Measurements from ENCODE around the gene PHTF1.

PHTF1 gene

DNA sequence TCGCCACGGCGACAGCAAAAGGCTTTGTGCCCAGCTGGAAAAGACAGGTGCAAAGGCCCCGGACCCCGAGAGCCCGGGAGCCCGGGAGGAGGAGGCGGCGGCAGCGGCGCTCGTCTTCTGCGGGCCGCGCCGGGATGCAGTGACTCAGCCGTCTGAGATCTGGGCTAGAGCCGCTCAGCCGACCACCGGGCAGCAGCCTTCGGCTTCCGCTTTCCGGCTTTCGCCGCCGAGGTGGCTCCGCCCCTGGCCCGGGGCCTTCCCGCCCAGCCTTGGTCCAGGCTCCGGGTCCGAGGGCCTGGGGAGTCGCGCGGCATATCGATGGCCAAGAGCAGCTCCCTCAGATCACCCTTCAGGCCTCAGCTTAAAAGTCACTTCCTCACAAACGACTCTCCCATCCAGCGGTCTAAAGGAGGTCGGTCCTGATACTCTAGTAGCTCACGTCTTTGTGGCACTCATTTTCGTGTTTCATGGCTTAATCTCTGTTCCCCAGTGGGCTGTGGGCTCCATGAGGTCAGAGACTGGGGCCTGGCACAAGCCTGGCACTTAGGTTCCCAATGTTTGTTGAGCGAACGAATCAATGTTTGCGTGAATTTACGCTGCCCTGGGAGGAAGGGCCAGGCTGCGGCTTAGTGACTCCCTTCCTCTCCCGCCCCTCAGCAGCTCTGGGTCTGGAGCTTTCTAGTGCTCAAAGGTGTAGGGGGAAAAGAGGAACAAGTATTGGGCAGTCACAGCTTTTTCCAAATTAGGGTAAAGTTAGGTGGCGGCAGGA lies at the start of gene PHTF1:
TSS of gene PHTF1 (minus strand) at position 154 of the 769 bp plus-strand sequence. CDS start 783 bp downstream, outside the sequence.
- peak; percentile 56 to 60 for DNase-seq (ENCODE audit: low read depth in 2 of 2)

DNA sequence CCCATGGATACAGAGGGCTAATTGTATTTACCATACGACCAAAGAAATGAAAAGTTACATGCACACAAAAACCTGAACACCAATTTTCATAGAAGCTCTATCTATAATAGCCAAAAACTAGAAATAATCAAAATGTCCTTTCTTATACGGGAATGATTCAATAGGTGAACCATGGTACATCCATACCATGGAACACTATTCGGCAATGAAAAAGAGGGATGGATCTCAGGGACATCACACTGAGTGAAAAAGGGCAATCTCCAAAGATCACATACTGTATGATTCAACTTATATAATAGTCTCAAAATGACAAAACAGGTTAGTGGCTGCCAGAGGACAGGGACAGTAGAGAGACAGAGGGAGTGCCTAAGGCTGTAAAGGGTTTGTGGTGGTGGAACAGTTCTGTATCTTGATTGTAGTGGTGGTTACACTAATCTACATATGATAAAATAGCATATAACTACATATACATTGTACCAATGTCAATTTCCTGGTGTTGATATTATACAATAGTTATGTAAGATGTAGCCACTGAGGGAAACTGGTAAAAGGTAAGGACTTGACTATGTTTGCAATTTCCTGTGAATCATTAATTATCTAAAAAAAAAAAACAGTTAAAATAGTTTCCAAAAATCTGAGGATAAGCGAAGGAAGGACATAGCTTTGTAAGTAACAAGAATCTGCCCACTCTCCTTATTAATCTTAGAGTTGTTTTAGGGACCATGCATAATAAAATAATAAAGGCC lies 49.3 kb upstream of the PHTF1 start:
- DNase-seq (ENCODE audit: low read depth in 2 of 2) = no peak

DNA sequence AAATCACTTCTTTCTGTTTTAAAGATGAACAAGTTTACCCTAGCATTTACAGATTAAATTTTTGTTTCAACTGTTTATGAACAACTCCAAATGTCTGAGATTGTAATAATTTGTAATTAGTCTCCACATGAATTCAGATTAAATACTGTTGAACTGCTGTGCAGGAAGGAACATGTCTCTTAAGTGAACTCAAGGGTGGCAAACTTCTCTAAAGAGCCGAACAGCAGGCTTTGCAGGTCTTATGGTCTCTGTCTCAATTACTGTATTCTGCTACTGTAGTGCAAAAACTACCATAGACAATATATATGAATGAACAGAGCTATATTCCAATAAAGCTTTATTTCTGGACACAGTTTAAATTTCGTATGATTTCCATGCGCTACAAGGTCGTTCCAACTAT lies 46.4 kb upstream of the PHTF1 start:
- DNase-seq (ENCODE audit: low read depth in 2 of 2) = no peak

DNA sequence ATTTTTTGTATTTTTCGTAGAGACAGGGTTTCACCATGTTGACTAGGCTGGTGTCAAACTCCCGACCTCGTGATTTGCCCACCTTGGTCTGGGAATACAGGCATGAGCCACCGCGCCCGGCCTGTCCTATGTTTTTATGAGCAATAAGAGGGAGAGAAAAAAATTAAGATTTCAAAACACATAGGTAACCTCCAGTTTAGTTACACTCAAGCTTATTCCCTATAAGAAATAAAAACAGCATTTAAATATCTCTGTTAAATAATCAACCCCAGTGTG lies 45.9 kb upstream of the PHTF1 start:
- no peak for DNase-seq (ENCODE audit: low read depth in 2 of 2)

DNA sequence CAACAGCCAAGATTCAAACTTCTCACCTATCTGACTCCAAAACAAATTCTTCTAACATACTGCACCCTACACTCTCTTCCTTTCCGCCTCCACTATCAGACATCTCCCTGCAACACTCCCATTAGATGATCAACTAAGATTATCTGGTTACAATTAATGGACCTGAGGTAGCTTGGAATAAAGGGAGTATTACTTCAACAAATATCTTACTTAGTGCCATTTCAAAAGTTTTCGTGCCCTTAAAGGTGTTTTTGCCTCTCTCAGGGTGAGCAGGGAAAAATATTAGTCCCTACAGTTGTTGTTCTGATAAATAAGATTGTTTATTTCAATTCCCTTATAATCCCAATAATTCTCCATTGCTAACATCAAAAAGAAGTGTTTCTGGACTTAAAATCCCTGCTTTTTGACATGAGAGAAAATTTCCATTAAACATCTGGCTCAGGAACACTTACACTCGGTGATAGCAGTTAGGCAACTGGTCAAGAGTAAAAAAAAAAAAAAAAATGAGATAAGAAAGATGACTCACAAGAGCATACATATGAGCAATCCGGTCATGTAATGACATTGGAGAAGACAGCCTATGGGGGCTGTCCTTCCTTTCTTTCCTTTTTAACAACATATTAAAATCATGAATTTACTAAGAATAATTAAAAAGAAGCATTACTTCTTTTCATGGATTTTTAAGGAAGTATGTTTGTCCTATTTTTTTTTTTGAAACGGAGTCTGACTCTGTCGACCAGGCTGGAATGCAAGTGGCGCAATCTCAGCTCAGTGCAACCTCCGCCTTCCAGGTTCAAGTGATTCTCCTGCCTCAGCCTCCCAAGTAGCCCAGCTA lies 45.4 kb upstream of the PHTF1 start:
- DNase-seq (ENCODE audit: low read depth in 2 of 2) = no peak

DNA sequence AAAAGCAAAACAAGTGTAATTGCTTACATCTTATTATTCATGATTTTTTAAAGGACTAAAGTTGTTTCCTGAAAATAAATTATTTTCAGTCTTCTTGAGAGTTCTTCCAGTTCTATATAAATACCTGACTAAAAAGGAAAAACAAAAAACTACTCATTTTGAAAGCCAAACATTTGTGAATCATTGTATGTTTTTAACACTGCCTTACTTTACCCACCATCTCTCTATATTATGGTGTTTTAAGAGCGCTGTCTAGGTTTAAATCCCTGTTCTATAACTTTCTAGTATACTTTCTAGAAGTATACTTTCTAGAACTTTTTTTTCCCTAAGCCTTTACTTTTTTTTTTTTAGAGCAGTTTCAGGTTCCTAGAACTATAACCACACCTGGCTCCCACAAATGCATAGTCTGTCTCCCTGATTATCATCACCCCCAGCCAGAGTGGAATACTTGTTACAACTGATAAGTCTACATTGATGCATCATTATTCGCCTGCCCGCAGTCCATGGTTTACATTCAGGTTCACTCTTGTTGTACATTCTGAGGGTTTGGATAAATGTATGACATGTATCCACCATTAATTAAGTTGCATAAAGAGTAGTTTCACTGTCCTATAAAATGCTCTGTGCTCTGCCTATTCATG lies 43.2 kb upstream of the PHTF1 start:
- DNase-seq (ENCODE audit: low read depth in 2 of 2) = no peak

DNA sequence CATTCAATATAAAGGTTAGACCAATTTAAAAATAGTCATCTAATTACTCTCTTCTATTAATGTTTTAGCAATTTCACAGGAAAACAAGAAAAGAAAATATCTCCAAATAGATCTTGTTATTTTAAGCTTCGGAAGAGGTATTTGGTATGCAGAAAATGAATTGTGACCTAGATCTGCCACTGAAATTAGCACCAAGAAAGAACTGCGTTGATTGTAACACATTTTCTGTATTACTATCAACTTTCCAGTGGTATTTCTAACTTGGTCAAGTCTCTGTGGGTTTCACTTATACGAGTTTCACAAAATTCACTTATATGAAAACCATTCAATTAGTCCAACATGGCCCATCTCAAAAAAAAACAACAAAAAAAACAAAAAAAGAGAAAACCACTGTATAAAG lies 41.2 kb upstream of the PHTF1 start:
- no peak for DNase-seq (ENCODE audit: low read depth in 2 of 2)

DNA sequence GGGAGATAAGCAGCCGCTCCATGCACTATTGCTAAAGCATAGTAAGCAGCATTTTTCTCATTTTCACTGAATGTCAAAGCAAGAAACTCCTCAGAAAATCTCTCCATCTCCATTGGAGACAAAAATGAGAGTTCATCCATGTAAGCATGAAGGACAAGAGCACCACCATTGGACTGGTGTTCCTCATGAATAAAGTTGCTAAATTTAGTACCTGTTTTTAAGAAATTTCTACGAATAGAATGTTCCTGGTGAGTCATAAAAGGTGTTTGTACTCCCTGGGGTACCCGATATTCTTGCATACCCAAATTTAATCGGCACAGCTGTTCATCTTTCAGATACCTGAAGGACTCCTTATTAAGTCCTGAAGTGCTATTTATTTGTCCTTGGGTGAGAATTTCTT lies 38.2 kb upstream of the PHTF1 start:
- no peak for DNase-seq (ENCODE audit: low read depth in 2 of 2)

DNA sequence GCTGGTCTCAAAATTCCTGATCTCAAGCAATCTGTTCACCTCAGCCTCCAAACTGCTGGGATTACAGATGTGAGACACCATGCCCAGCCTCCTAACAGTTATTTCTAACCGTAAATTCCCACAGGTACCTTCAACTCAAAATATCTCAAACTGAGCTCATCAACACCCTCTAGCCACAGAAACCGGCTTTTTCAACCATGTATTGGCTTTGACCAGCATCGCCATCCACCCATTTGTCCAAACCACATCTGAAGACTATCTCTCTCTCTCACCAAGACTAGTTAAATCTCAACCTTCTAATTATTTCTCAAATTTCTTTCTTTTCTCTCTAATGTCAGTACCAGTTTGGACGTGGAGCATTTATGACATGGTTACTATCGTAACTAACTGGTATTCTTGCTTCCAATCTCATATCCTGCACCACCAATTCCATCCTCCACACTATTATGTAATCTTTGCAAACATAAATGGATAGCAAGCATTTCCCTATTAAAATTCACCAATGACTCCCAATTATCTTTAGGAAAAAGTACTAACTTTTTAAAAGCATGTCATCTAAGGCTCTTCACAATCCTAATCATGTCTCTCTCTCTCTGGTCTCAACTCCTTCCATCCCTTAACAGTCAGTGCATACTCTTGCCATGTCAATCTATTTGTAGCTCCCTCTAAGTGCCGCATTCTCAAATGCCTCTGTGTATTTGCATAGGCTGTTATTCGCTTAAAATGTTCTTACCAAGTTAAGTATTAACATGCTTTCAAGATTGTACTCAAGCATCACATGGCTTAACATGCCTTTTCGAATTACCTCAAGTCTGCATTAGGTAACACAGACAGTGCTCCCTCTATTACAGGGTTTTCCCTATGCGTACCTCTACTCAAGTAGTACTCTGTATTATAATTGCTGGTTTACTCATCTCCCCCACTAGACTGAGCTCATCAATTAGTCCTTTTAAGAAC lies 34.9 kb upstream of the PHTF1 start:
- DNase-seq (ENCODE audit: low read depth in 2 of 2) = no peak

DNA sequence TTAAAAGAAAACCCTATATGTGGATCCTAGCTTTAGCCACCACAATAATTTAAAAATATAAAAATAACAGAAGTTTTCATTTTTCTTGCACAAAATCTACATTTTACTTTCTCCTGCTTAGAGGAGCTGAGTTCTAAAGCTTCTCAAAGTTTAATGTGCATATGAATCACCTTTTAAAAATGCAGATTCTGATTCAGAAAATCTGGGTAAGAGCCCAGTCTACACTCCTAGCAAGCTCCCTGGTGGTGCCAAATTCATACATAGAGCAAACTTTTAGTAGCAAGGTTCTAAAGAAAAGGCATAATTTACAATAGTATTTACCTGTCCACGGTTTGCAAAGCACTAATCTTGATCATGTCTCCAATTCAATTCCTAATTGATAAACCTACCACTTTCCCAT lies 33.7 kb upstream of the PHTF1 start:
- no peak for DNase-seq (ENCODE audit: low read depth in 2 of 2)

DNA sequence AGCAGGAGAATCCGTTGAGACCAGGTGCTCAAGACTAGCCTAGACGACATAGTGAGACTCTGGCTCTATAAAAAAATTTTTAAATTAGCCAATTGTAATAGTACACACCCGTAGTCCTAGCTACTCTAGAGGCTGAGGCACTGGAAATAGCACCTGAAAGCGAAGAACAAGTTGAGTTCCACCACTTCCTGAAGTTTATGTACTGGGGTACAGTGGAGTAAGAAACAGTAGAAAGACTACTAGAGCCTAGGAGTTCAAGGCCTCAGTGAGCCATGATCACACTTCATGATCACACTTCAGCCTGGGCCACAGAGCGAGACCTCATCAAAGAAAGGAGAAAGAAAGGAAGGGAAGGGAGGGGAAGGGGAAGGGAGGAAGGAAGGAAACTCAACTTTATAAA lies 33.2 kb upstream of the PHTF1 start:
- no peak for DNase-seq (ENCODE audit: low read depth in 2 of 2)

DNA sequence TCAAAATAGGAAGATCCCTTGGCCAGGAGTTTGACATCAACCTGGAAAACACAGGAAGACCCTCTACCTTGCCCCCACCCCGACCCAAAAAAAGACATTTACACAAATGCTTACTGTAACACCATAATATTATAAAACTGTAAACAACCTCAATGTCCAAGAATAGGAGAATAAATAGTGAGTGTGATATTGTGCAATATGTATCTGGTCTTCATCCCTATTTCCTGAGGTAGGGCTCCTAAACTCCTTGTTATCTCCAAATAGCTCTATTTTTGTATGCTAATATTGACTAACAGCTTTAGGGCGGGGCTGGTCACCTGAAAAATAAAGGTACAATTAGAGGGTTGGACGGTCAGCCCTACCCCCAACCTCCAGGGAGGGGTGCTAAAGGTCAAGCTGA lies 29.5 kb upstream of the PHTF1 start:
- DNase-seq (ENCODE audit: low read depth in 2 of 2) = no peak

DNA sequence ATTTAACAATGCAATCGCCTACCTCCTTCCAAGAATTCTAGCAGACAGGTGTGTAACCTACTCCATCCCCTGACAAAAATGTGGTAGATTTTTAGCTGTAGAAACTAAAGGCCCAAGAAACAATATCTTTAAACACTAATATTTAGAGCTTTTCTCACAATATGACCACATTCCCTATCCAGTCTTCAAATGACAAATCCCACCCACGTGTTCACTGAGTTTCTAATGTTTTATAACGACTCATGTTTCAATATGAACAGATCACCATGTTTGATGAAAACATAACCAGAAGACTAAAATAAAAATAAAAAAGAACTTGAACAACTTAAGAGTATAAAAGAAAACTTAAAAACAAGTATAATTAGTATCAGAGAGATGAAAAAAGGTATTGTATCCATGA lies 28.4 kb upstream of the PHTF1 start:
- DNase-seq (ENCODE audit: low read depth in 2 of 2) = no peak

DNA sequence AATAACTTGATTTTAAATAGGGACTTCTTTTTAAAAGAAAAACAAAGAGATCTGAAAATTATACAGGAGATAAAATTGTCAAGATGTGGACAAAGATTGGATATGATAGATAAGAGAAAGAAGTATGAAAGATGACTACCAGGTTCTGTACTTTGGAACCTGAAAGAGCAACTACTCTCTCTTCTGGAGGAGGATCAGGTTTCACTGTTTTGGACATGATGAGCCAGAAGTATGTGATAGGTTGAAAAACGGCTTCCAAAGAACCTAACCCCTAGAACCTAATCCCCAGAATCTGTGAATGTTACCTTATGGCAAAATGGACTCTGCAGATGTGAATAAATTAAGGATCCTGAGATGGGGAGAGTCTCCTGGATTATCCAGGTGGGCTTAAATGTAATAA lies 26.8 kb upstream of the PHTF1 start:
- no peak for DNase-seq (ENCODE audit: low read depth in 2 of 2)

DNA sequence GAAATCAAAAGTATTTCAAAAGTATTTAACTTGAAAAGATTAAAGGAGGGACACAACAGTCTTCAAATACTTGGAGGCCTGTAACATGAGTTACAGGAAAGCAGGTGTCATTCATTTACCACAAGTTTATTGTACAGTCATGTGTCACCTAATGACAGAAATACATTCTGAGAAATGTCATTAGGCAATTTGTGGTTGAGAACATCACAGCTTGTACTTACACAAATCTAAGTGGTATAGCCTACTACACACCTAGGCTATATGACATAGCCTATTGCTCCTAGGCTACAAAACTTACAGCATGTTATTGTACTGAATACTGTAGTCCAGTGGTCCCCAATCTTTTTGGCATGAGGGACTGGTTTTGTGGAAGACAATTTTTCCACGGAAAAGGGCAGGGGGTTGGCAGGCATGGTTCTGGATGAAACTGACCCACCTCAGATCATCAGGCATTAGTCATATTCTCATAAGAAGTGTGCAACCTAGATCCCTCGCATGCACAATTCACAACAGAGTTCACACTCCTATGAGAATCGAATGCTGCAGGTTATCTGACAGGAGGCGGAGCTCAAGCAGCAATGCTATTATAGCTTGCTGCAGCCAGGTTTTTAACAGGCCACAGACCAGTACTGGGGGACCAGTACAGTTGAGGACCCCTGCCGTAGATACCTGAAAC lies 25.0 kb upstream of the PHTF1 start:
- DNase-seq (ENCODE audit: low read depth in 2 of 2) = no peak

DNA sequence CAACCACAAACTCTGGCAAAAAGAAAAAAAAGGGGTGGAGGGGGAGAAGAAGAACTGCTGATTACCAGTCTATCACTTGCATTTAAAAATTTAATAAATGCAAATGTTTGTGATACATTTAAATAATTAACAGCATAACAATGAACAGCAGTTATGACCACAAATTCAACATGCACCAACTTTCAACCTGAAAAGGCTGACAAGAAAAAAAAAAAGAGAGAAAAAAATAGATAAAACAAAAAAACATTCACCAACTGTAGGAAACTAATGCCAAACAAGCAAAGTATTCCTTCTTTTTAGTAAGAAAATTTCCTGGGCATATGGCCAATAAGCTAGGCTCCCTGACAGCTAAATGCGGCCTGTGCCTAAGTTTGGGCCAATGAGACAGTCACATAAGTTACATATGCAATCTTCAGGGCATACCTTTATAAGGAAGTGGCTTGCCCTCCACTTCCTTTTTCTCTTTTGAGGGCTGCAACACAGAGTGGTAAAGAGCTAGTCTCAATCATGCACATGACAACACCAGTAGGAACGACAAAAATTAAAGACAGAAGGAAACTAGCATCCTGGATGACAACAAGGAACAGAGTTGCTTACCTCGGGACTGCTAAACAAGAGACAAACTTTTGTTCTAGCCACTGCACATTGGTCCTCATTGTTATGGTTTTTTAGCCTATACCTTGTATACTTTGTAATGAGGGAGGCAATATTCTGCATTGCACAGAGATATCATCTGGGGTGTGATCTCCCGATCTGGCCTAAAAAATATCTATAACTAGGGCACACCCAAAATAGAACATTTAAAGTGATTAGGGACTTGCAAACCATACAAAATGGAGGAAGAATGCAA lies 24.2 kb upstream of the PHTF1 start:
- no peak for DNase-seq (ENCODE audit: low read depth in 2 of 2)

DNA sequence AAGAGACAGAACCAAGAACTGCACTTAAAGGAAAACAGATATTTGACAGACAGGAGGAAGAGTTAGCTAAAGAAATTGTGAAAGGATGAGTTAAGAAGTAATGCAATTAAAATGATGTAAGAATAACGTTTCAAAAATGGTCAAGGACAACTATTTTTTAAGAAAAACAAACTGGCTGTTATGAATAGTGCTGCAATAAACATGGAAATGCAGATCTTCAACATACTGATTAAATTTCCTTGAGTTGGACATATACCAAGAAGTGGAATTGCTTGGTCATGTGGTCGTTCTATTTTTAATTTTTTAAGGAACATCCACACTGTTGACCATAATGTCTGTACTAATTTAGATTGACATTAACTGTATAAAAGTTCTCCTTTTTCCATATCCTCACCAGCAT lies 23.1 kb upstream of the PHTF1 start:
- DNase-seq (ENCODE audit: low read depth in 2 of 2) = no peak

DNA sequence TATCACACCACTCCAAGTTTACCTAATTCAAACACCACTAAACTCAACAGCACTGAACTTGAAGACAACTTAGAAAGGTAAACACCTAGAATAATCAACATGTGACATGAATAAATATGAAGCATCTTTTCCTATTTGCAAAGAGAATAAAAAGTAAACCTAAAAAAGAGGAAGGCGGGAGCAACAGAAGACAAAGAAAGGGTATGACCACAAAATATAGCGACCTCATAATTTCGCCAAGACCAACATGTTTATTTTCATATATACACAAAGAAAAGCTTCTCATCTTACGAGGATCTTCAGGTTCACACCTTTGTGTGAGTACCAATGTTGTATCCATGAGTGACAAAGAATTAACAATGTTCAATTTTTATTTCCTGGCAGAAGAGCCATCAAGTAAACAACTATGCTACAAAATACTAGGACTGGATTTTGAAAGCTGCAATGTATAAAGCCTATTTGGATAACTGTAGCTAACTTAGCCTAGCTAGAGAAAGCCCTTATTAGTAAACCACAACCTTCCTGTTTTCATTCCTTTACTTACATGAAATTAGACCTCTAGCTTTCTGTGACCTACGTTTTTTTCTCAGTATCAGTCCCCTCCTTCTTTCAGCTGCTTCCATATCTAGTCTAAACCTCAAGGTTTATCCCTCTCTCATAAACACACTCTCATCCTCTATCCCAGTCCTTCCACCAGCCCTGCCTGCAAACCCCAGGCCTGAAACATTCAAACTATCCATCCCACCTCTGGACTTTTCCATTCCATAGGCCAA lies 21.3 kb upstream of the PHTF1 start:
- no peak for DNase-seq (ENCODE audit: low read depth in 2 of 2)

DNA sequence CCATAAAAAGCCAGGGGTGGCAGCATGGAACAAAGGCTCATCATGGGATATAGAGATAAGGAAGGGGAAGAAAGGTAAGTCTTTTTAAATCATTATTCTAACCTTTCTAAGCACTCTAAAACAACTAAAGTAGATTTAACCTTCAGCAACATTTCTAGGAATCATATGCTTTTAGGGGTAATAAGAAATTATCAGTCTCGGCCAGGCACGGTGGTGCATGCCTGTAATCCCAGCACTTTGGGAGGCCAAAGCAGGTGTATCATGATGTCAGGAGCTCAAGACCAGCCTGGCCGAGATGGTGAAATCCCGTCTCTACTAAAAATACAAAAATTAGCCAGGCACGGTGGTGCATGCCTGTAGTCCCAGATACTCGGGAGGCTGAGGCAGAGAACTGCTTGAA lies 20.3 kb upstream of the PHTF1 start:
- DNase-seq (ENCODE audit: low read depth in 2 of 2) = no peak

Data from stimulated activated CD8-positive, alpha-beta memory T cell treated with anti-CD3 and anti-CD28 coated beads, Interleukin-15, amount 100 ng/mL, for 48 hours (primary cell).